ENCODE results near the gene ZNF783. TPM values are rescaled to one million over a fixed set of nuclear protein-coding genes. Genes with fewer than 3 reads are reported as not detected.

The ZNF783 gene
- total and polyA plus RNA-seq, 8 donors: 11.5 to 21.9 (median 16.2) TPM

GRCh38 chr7:149307775-149308501 lies 45.9 kb downstream of the ZNF783 start:
- H3K36me3 ChIP-seq: no peaks in the 10 kb centered on the region
- no peak overlapping the region for H3K4me3 ChIP-seq
- ATAC-seq: no peak
- intact Hi-C loops (cut with DNase I): no loop called here
- no peak for TF ChIP-seq CTCF (IDR thresholded peaks at IDR 0.05)
- H3K9me3 ChIP-seq: no peaks in the 10 kb centered on the region
- no peaks in the 10 kb centered on the region for H3K27me3 ChIP-seq
- H3K4me1 ChIP-seq: no peaks in the 10 kb centered on the region
- no peak for DNase-seq
- H3K27ac ChIP-seq: no peak overlapping the region

GRCh38 chr7:149310113-149310836 lies 48.3 kb downstream of the ZNF783 start:
- Histone ChIP-seq H3K4me3 (no peak overlapping the region), H3K36me3 (no peaks in the 10 kb centered on the region), H3K9me3 (no peaks in the 10 kb centered on the region), H3K27ac (no peak overlapping the region), H3K27me3 (no peaks in the 10 kb centered on the region), H3K4me1 (no peaks in the 10 kb centered on the region)
- ATAC-seq: peak; percentile 85
- intact Hi-C loops (cut with DNase I): no loop called here
- peak in 1 of 4 donors; percentile 48 for DNase-seq
- peak; percentile 32 to 34 for TF ChIP-seq CTCF (IDR thresholded peaks at IDR 0.05)

- Histone ChIP-seq H3K36me3 (no peaks in the 10 kb centered on the region), H3K27ac (no peak overlapping the region), H3K4me1 (no peaks in the 10 kb centered on the region), H3K4me3 (no peak overlapping the region), H3K9me3 (no peaks in the 10 kb centered on the region), H3K27me3 (no peaks in the 10 kb centered on the region)
- no peak for ATAC-seq
- intact Hi-C loops (cut with DNase I): no loop called here
- no peak for TF ChIP-seq CTCF (IDR thresholded peaks at IDR 0.05)
- DNase-seq: no peak
Observed at GRCh38 chr7:149310990-149311573, 49.1 kb downstream of the ZNF783 start.

- ATAC-seq: no peak
- H3K4me1 ChIP-seq: no peaks in the 10 kb centered on the region
Observed at GRCh38 chr7:149313981-149314380, 52.0 kb downstream of the ZNF783 start.

More at GRCh38 chr7:149313981-149314380, 52.0 kb downstream of the ZNF783 start:
- intact Hi-C loops (cut with DNase I): no loop called here
- TF ChIP-seq CTCF (IDR thresholded peaks at IDR 0.05): no peak
- no peak overlapping the region for H3K4me3 ChIP-seq
- no peak for DNase-seq
- H3K27me3 ChIP-seq: peaks cover 0 to 8% of the 10 kb centered on the region in 2 donors
- no peaks in the 10 kb centered on the region for H3K36me3 ChIP-seq
- H3K9me3 ChIP-seq: no peaks in the 10 kb centered on the region
- H3K27ac ChIP-seq: no peak overlapping the region
